PC-3 (cell line): ENCODE measurements around the gene COL1A1.

Experiments used
- CTCF ChIP-seq: fragments of 300-600 bp; sonication (generic); conservative IDR thresholded peaks from 2 replicates; pipeline ENCODE4 v1.5.1; 2017; ENCODE audit warnings: antibody characterized with exemption, low read depth, mild to moderate bottlenecking, low read length
- EZH2phosphoT487 ChIP-seq: fragments of 300-600 bp; sonication (generic); IDR thresholded peaks from 2 replicates; pipeline ENCODE4 v1.6.1; 2018; ENCODE audit warnings: mild to moderate bottlenecking, antibody characterized with exemption, low read length, borderline replicate concordance

GRCh38 chr17:50144355-50144754, 57.1 kb downstream of the COL1A1 start:
- TF ChIP-seq CTCF, result no peak
- TF ChIP-seq EZH2phosphoT487, result no peak
